Measurements from ENCODE around the gene NDUFA8. TPM values are rescaled to one million over a fixed set of nuclear protein-coding genes. Genes with fewer than 3 reads are reported as not detected.

NDUFA8 gene
- total RNA-seq, 1 donor from 2014 or later, result 45.2 TPM

DNA sequence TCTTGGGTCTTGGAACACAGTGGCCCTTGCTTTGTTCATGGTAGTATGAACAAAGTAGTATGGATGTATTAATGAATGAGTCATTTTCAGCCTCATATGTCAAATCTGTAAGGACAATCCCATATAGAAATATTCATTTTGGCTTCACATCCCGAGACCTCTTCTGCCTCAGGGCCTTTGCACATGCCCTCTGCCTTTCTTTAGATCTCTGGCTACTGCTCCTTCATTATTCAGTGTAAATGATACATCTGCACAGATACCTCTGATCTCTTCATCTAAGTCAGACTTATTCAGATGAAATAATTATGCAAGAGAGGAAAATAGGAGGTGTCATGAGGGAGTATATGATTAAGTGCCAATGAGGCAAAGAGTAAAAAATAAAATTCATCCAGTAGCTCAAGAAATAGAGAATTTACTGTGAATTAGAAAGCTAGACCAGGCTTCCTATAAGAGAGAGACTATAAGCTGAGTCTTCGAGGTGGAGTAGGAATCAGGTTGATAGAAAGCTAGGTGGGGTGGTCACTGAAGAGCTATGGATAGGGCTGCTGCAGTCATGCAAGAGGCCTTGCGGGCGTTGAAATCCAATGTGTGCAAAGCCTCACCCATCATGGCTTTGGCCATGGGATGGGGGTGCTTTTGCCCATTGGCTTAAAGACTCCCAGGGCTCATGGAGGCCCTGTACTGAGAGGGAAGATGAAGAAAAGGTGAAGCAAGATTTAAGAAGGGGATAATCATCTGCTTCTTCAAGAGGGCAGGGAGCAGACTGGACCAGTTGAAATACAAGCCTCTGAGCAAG, 62.8 kb downstream of the NDUFA8 start:
- DNase-seq (ENCODE audit: low spot score), result no peak
- peaks cover 9% of the 10 kb centered on the region for H3K4me1 Mint-ChIP-seq (ENCODE audit: unreplicated experiment)
- H3K27ac Mint-ChIP-seq (ENCODE audit: unreplicated experiment), result no peak overlapping the region
- no peaks in the 10 kb centered on the region for H3K9me3 Mint-ChIP-seq (ENCODE audit: unreplicated experiment)
- H3K4me3 Mint-ChIP-seq (ENCODE audit: unreplicated experiment), result no peak overlapping the region
- TF ChIP-seq, protein P1, sequence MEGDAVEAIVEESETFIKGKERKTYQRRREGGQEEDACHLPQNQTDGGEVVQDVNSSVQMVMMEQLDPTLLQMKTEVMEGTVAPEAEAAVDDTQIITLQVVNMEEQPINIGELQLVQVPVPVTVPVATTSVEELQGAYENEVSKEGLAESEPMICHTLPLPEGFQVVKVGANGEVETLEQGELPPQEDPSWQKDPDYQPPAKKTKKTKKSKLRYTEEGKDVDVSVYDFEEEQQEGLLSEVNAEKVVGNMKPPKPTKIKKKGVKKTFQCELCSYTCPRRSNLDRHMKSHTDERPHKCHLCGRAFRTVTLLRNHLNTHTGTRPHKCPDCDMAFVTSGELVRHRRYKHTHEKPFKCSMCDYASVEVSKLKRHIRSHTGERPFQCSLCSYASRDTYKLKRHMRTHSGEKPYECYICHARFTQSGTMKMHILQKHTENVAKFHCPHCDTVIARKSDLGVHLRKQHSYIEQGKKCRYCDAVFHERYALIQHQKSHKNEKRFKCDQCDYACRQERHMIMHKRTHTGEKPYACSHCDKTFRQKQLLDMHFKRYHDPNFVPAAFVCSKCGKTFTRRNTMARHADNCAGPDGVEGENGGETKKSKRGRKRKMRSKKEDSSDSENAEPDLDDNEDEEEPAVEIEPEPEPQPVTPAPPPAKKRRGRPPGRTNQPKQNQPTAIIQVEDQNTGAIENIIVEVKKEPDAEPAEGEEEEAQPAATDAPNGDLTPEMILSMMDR (IDR thresholded peaks at IDR 0.05; ENCODE audit: unreplicated experiment), result no peak
- peaks cover 9% of the 10 kb centered on the region for H3K27me3 Mint-ChIP-seq (ENCODE audit: unreplicated experiment)
- H3K36me3 Mint-ChIP-seq (ENCODE audit: low read depth, unreplicated experiment), result peaks cover 4% of the 10 kb centered on the region

DNA sequence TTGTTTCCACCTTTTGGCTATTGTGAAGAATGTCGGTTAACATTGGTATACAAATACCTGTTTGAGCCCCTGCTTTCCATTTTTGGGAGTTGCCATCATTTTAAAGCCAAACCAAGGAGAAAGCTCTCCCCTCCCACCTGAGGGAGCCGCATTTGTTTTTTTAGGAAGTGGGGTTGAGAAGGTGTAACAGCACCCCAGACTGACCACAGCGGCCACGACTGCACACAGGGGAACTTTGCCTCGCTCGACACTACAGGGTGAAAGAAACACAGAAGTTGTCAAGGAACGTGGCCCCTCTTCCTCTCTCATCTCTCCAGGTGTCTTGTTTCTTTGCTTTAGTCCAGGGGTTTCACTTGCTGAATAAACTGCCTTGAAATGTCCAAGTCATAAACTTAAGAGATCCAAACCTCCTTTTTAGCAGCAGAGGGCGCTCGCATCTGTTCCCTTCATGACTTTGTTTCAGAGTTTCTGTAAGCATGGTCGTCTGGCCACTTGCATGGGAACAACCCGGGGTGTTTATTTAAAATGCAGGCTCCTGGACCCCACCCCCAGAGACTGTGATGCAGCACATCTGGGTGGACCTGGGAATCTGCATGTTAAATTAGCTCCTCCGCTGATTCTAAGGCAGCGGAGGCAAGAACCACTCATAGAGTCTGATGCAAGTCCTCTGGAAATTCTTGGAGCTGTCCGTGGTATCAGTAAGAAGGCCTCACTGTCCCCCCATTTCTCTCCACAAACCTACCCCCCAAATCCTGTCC, 64.4 kb downstream of the NDUFA8 start:
- peaks cover 7% of the 10 kb centered on the region for H3K36me3 Mint-ChIP-seq (ENCODE audit: low read depth, unreplicated experiment)
- H3K27ac Mint-ChIP-seq (ENCODE audit: unreplicated experiment), result no peak overlapping the region
- H3K4me3 Mint-ChIP-seq (ENCODE audit: unreplicated experiment), result no peak overlapping the region
- TF ChIP-seq, protein P1 (IDR thresholded peaks at IDR 0.05; ENCODE audit: unreplicated experiment), result peak; percentile 65
- peak; percentile 62 for DNase-seq (ENCODE audit: low spot score)
- peaks cover 11% of the 10 kb centered on the region for H3K4me1 Mint-ChIP-seq (ENCODE audit: unreplicated experiment)
- peaks cover 10% of the 10 kb centered on the region for H3K27me3 Mint-ChIP-seq (ENCODE audit: unreplicated experiment)
- no peaks in the 10 kb centered on the region for H3K9me3 Mint-ChIP-seq (ENCODE audit: unreplicated experiment)

Small RNAs within 50 kb of the gene (microRNA-seq; reads per million reads assigned to microRNA genes)
- gene MIR4478 (ENCODE audit: unreplicated experiment), result not detected

Other genes starting within 250 kb of the NDUFA8 start
- 4.0 TPM for gene TTLL11, start 66.5 kb downstream of the NDUFA8 start, total RNA-seq (ENCODE audit: unreplicated experiment)
- gene MORN5, start 129 bp upstream of the NDUFA8 start, total RNA-seq (ENCODE audit: unreplicated experiment), result 0.64 TPM
- 6.0 TPM for gene LHX6, start 69.2 kb upstream of the NDUFA8 start, total RNA-seq (ENCODE audit: unreplicated experiment)
- 22.2 TPM for gene RBM18, start 105.1 kb upstream of the NDUFA8 start, total RNA-seq (ENCODE audit: unreplicated experiment)
- 40.3 TPM for gene MRRF, start 105.1 kb upstream of the NDUFA8 start, total RNA-seq (ENCODE audit: unreplicated experiment)
- 33.4 TPM for gene PTGS1, start 211.2 kb upstream of the NDUFA8 start, total RNA-seq (ENCODE audit: unreplicated experiment)

Data from endothelial cell (in vitro differentiated cells).